Muscle of leg (tissue), 11 donors: ENCODE measurements around the gene TTC28. TPM values are rescaled to one million over a fixed set of nuclear protein-coding genes. Genes with fewer than 3 reads are reported as not detected.
"Not testable (repeated sequence)": the region's sequence is repeated elsewhere in the genome, so short reads cannot be mapped to it uniquely, and the experiment has no call there.

Source experiments
- DNase-seq: peaks from one replicate; pipeline ENCODE4 v3.0.0; 2013
- H3K27ac ChIP-seq: one replicate; pipeline ENCODE4 v1.5.1; 2013; ENCODE audit warnings: mild to moderate bottlenecking, low read length, control low read depth
- H3K27me3 ChIP-seq: one replicate; pipeline ENCODE4 v1.6.1; 2013; ENCODE audit warnings: low read length; ENCODE audit not compliant: control insufficient read depth, insufficient read depth
- H3K36me3 ChIP-seq: one replicate; pipeline ENCODE4 v1.6.1; 2013; ENCODE audit warnings: low read length; ENCODE audit not compliant: control insufficient read depth, insufficient read depth
- H3K4me1 ChIP-seq: one replicate; pipeline ENCODE4 v1.6.1; 2013; ENCODE audit warnings: low read length; ENCODE audit not compliant: control insufficient read depth, insufficient read depth
- H3K4me3 ChIP-seq: one replicate; pipeline ENCODE4 v1.5.1; 2013; ENCODE audit warnings: low read length, control low read depth
- H3K9me3 ChIP-seq: replicated peaks from 2 replicates; pipeline ENCODE4 v1.6.1; 2013; ENCODE audit warnings: low read depth, low read length; ENCODE audit not compliant: control insufficient read depth
- WGBS: methylation state at CpG from one replicate; pipeline ENCODE4 v1.1.5; 2013; ENCODE audit warnings: missing lambda C conversion rate; ENCODE audit not compliant: insufficient coverage; 5-methylcytosine and 5-hydroxymethylcytosine counted together
- polyA plus RNA-seq, 8 donors: library from polyadenylated mRNA; unstranded; fragments of 120-200 nt; gene quantifications; one replicate each; pipeline versions ENCODE4 v1.2.1 to v1.2.3, GENCODE V29; 2013; ENCODE audit warnings: inconsistent platforms in 1 of 8, low replicate concordance in 1 of 8; ENCODE audit not compliant: insufficient read length in 8 of 8, insufficient read depth in 1 of 8
- total RNA-seq: library from RNA; stranded (reverse); fragments of 120-200 nt; gene quantifications from one replicate; pipeline ENCODE4 v1.2.4, GENCODE V29; 2013

Gene TTC28
- total and polyA plus RNA-seq, 9 donors: 17.9 to 31.8 (median 24.9) TPM

- H3K27ac ChIP-seq, H3K4me1 ChIP-seq, H3K27me3 ChIP-seq, H3K9me3 ChIP-seq, H3K4me3 ChIP-seq, DNase-seq, H3K36me3 ChIP-seq: not testable (repeated sequence)
- 100% methylated on average over 3 of the region's 12 CpGs for WGBS
Observed at GRCh38 chr22:28566920-28567499, 112.6 kb downstream of the TTC28 start.

DNA sequence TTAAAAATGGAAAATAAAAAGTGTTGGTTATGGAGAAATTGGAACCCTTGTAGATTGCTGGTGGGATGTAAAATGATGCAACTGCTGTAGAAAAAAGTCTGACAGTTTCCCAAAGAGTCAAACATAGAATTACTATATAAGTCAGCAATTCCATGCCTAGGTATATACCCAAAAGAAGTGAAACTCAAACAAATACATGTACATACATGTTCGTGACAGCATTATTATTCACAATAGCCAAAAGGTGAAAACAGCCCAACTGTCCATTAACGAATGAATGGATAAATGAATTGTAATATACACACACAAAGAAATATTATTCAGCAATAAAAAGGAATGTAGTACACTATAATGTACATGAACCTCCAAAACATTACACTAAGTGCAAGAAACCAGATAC, 116.0 kb downstream of the TTC28 start:
- Histone ChIP-seq H3K27ac (no peak overlapping the region), H3K27me3 (no peaks in the 10 kb centered on the region), H3K4me1 (no peaks in the 10 kb centered on the region), H3K9me3 (no peaks in the 10 kb centered on the region), H3K36me3 (peaks cover 4% of the 10 kb centered on the region), H3K4me3 (no peak overlapping the region)
- no CpG with 5 or more reads among the region's 2 CpGs for WGBS
- no peak for DNase-seq

GRCh38 chr22:28562324-28562723, 117.3 kb downstream of the TTC28 start:
- H3K36me3 ChIP-seq: peaks cover 4% of the 10 kb centered on the region
- no peak for DNase-seq
- WGBS: no CpG with 5 or more reads among the region's 1 CpG
- peaks cover 2% of the 10 kb centered on the region for H3K9me3 ChIP-seq
- no peaks in the 10 kb centered on the region for H3K27me3 ChIP-seq
- no peak overlapping the region for H3K4me3 ChIP-seq
- H3K4me1 ChIP-seq: no peaks in the 10 kb centered on the region
- no peak overlapping the region for H3K27ac ChIP-seq

- H3K27me3 ChIP-seq: not testable (repeated sequence)
- no CpG with 5 or more reads among the region's 5 CpGs for WGBS
Observed at GRCh38 chr22:28560743-28561101, 118.9 kb downstream of the TTC28 start.

DNA sequence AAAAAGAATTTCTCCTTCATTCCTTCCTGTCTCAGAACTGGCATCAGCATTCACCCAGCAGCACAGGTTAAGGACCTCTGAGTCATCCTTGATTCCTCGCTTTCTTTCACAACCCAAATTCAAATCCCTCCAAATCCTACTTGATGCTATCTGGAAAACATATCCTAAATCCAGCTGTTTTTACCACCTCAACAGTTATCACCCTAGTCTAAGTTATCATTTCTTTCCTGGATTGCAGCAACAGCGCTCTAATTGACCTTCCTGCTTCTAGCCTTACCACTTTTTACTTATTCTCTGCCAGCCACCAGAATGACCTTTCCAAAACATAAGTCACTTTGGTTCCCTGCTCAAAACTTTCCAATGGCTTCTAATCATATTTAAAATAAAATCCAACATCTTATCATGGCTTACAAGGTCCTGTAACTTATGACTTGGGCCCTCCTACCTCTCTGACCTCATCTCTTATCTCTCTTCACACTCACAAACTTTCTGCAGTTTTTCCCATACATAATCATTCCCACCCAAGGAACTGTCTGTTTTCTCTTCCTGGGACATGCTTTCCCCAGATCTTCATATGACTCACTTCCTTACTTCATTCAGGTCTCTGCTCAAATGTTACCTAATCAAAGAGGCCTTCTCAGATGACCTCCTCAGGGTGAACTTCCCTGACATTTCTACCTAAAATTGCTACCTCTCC, 119.4 kb downstream of the TTC28 start:
- Histone ChIP-seq H3K4me3 (no peak overlapping the region), H3K9me3 (peaks cover 5% of the 10 kb centered on the region), H3K27ac (no peak overlapping the region), H3K4me1 (no peaks in the 10 kb centered on the region), H3K36me3 (peaks cover 4% of the 10 kb centered on the region), H3K27me3 (no peaks in the 10 kb centered on the region)
- DNase-seq: no peak
- 88% methylated on average over 2 of the region's 2 CpGs for WGBS

More at GRCh38 chr22:28560743-28561101, 118.9 kb downstream of the TTC28 start:
- not testable (repeated sequence) for H3K4me3 ChIP-seq, H3K27ac ChIP-seq, H3K4me1 ChIP-seq, DNase-seq, H3K9me3 ChIP-seq, H3K36me3 ChIP-seq

DNA sequence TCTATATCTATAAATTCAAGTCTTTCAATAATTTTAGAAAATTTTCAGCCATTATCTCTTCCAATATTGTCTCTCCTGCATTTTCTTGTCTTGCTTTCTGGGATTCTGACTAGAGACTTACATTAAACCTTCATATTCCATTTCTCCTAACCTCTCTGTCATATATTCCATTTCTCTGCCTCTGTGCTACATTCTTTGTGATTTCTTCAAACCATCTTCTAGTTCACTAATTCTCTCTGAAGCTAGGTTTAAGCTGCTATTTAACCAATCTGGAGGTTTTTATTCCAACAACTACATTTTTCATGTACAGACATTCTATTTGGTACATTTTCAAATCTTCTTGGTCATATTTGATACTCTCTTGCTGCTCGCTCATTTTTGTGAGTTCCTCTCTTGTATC, 122.5 kb downstream of the TTC28 start:
- Histone ChIP-seq H3K9me3 (peaks cover 5% of the 10 kb centered on the region), H3K36me3 (no peaks in the 10 kb centered on the region), H3K4me1 (no peaks in the 10 kb centered on the region), H3K4me3 (no peak overlapping the region), H3K27ac (no peak overlapping the region), H3K27me3 (no peaks in the 10 kb centered on the region)
- DNase-seq: no peak
- no CpG with 5 or more reads among the region's 1 CpG for WGBS

GRCh38 chr22:28553108-28553866, 126.4 kb downstream of the TTC28 start:
- H3K36me3 ChIP-seq, H3K27ac ChIP-seq, H3K4me1 ChIP-seq, H3K27me3 ChIP-seq, H3K9me3 ChIP-seq, H3K4me3 ChIP-seq, DNase-seq: not testable (repeated sequence)
- 94% methylated on average over 25 of the region's 51 CpGs for WGBS

DNA sequence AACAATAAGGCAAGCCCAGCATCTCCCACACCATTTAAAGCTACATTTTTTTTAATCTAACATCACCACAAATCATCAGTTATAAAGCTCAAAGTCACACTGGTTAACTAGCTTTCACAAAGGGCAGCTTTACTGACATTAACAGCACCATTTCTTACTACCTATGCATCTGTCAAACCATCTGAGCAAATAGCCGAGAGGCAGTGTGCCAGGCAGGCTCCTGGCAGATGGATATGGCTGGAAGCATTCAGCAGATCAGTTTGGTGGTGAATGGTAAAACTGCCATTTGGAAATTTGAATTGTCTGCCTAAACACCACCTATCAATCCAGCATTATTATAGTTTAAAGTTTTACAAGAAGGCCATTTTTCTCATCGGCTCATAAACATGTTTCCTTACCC, 131.2 kb downstream of the TTC28 start:
- Histone ChIP-seq H3K4me1 (no peaks in the 10 kb centered on the region), H3K27me3 (no peaks in the 10 kb centered on the region), H3K4me3 (no peak overlapping the region), H3K9me3 (no peaks in the 10 kb centered on the region), H3K36me3 (no peaks in the 10 kb centered on the region), H3K27ac (no peak overlapping the region)
- DNase-seq: no peak
- no CpG with 5 or more reads among the region's 2 CpGs for WGBS

GRCh38 chr22:28547132-28547842, 132.4 kb downstream of the TTC28 start:
- no peaks in the 10 kb centered on the region for H3K27me3 ChIP-seq
- no peaks in the 10 kb centered on the region for H3K4me1 ChIP-seq
- no peak overlapping the region for H3K4me3 ChIP-seq
- no peaks in the 10 kb centered on the region for H3K36me3 ChIP-seq
- peaks cover 8% of the 10 kb centered on the region for H3K9me3 ChIP-seq
- no peak overlapping the region for H3K27ac ChIP-seq
- peak; percentile 22 for DNase-seq
- 80% methylated on average over 1 of the region's 4 CpGs for WGBS

DNA sequence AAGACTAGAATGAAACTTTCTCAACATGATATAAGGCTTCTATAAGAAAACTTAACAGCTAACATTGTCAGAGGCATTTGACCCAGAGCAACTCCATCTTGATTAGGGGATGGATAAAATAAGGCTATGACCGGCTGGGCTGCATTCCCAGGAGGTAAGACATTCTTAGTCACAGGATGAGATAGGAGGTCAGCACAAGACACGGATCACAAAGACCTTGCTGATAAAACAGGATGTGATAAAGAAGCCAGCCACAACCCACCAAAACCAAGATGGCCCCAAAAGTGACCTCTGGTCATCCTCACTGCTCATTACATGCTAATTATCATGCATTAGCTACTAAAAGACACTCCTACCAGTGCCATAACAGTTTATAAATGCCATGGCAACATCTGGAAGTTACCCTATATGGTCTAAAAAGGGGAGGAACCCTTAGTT, 135.2 kb downstream of the TTC28 start:
- Histone ChIP-seq H3K27ac (no peak overlapping the region), H3K36me3 (no peaks in the 10 kb centered on the region), H3K27me3 (no peaks in the 10 kb centered on the region), H3K9me3 (peaks cover 10% of the 10 kb centered on the region), H3K4me1 (no peaks in the 10 kb centered on the region), H3K4me3 (no peak overlapping the region)
- no CpG with 5 or more reads among the region's 2 CpGs for WGBS
- no peak for DNase-seq
